GM21786 (cell line): Measurements from ENCODE around the gene NELL1.

Experiments
- ATAC-seq: cut with Tn5 transposase; IDR thresholded peaks from one replicate; pipeline ENCODE4 v1.9.1; 2021; ENCODE audit not compliant: unreplicated experiment

The NELL1 gene

DNA sequence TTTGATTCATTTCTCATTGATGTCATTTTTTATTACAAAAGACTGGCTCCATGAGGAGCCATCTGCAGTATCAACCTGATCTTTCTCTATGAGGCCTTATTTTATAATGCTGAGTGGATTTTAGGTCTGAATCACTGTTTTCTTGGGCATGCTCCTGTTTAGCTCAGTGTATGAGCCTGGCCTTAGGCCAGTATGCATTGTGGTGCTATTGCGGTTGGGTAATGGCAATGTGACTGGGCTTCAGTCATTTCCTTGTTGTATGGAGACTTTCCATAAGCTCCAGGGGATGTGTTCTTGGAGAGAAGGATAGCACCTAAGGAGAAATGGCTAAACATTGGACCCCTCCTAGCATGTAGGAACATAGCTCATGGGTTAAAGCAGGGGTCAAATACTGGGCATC, 293.2 kb downstream of the NELL1 start:
- no peak for ATAC-seq

DNA sequence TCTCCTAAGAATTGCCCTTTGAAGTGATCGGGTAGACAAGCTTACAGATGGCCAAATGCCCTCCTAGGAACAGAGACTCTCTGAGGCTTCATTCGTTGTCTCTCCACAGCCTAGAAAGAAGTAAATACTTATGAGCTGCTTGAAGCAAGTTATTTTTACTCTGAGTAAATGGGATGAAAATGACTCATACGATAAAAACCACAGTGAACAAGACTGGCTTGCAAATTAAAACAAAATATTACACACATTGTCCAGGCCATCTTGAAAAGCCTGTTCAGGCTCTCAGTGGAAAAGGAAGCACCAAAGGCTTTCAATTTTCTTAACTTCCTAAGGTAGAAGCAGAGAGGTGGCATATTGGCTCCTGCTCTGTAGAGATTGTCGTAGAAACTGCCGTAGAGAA, 294.2 kb downstream of the NELL1 start:
- ATAC-seq: no peak

DNA sequence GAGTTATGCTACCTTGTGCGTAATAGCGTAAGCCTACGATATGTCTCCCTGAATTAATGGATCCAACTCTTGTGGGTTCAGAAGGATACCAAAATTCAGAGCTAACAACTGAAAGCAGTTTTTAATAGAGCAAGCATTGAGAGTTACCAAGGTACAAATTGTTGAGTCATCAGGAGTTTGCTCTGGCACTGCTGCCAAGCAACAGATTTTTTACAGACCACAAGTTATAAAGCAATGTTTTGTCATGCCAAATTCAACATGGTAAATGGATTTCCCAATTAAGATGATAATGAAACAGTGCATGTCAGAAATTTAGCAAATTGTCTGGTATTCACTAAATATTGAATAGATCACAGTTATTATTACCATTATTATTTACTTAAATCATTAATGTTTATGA, 295.6 kb downstream of the NELL1 start:
- ATAC-seq: no peak

DNA sequence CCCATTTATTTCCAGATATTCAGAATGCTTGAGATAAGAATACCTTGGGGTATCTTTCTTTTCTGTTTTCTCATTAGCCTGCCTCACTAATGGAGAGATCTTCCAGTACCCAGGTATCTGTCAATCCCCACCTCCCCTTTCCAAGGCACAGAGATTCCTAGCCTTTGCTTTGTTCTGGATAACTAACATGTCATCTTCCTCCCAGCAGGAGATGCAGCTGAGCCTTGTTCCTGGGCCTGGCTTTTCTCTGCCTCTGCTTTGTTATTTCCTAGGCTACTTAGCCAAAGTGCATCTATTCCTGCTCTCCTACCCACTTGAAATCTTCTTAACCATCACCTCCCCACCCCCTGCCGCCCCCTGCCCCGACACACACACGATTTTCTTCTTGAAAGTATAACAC, 297.1 kb downstream of the NELL1 start:
- no peak for ATAC-seq

DNA sequence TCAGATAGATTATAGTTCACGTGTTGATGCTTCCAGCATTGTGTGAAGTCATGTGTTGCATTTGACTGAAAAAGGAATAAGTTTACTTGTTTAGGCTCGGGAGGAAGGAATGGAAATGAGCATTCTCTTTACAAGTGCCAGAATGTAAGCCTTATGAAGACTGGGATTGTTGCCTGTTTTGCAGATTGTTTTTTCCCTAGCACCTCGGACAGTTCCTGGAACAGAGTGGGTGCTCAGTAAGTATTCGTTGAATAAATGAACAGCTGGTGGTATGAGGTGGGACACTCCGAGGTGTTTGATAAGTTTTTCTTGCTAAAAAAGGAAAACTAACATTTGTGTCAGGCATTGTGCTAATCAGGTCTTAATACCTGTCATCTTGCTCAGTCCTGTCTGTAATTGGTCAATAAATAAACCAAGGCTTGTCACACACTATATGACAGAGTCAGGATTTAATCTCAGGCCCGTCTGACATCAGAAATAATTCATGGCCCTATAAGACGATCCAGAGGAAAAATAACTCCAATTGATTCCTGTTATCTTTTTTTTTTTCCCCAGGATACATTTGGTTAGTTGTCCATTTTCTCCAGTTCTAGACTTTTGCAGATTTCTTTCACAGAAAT, 304.7 kb downstream of the NELL1 start:
- ATAC-seq: no peak

DNA sequence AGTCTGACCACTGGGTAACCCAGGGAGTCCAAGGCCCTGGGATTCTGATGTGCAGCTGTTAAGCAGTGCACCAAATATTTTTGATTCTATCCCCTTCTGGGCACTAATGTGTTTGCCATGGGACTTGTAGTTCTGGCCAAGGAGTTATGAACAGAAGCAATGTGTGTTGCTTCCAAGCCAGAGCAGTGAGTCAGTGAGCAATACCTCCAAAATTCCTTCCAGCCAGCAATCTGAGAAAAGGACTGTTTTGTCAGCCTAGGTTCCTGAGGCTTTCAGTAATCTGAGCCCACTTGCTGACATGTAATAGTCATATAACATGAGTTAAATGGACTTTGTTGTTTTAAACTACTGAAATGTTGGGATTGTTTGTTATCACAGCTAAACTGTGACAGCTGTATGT, 311.4 kb downstream of the NELL1 start:
- ATAC-seq: no peak

DNA sequence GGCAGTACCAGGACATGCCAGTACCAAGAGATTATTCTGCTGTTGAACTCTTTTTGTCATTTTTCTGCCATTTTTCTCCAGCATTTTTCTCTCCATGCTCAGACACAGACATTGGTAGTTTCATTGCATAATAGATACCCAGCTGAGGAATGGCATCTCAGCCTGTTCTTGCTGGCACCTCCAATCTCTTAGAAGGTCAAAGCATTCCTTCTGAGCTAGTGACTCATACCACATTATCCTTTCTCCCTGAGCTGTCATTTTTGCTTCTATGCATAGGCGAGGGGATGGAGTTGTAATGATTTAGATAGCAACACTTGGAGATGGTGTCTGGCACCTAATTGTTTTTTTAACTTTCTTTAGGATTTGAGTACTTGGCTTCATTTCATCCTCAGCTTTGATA, 321.1 kb downstream of the NELL1 start:
- no peak for ATAC-seq

DNA sequence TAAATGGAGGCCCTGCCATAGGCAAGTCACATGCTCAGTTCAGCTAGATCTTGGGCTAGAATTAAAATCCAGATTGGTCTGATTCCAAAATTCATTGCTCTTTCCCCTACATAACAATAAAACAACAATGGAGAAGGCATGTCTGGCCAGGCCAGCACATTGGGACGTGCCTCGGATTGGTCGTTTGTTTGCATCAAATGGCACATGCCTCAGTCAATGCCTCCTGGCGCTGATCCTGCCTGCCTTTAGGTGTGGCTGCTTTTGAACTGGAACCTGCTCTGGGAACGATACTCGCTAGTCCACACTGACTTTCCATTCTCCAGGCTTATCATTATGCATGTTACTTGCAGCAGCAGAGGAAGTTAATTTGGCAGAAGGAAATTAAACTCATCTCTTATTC, 322.1 kb downstream of the NELL1 start:
- ATAC-seq: no peak

DNA sequence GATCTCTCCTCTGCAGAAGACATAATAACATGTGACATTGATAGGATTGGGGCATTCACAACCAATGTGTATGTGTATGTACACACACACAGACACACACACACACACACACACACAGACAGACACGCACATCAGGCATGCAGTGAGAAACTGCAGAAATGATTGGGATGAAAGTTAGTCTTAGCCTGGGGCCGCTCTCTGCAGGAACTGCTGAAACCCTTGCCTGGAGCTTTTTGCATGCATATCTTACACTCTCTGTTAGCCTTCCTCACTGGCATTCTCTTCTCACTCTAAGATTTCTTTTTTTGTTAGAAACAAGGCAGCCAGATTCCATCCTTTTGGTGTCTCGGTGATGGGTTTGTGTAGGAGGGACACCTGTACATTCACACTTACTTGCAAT, 337.9 kb downstream of the NELL1 start:
- ATAC-seq: no peak

DNA sequence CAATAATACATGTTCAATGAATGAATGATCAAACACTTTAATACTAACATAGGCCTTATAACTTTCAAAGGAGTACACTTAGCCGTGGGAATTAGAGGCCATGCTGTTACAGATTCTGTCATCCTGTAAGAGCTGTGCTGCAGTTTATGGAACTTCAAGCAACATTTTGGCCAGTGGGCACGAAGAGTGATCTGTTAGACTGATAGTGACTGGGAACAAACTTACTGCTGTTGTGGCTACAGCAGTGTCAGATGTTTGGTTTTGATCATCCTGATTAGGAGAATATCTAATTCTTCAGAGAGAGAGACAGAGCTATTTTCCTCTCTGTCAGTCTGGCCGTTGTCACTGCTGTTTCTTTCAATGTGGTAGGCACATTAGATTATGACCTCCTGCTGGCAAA, 348.9 kb downstream of the NELL1 start:
- no peak for ATAC-seq

DNA sequence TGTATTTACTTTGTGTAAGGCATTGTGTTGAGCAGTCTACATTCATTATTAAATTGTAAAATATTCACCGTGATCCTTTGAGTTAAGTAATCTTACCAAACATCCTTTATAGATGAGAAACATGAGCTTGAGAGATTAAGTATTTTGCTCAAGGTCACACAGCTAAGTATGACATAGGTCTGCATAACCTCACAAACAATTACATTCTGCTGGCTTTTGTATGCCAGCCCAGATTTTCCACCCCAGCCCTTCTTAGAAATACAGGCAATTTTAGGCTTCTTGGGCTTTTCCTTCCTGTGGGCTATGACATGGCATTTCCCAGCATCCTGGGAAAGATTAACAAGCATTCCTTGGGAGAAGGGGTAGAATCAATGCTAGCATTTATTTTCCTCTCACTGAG, 357.3 kb downstream of the NELL1 start:
- no peak for ATAC-seq

DNA sequence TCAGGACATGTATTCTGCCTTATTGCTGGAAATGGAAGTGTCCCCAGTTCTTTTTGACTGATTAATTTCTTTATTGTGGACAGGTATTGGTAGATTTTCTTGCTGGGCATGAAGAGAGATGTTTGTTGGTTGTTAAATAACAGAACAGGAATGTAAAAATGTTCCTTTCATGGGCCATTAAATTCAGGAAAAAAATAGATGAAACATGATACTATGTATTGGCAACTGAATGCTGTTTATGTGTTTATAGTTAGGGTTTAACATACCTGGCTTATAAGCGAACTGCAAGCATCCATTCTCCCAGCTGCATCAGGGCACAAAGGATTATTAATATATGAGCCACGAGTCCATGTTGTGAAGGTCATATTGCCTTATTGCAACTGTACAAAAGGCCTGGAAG, 368.5 kb downstream of the NELL1 start:
- ATAC-seq: no peak

DNA sequence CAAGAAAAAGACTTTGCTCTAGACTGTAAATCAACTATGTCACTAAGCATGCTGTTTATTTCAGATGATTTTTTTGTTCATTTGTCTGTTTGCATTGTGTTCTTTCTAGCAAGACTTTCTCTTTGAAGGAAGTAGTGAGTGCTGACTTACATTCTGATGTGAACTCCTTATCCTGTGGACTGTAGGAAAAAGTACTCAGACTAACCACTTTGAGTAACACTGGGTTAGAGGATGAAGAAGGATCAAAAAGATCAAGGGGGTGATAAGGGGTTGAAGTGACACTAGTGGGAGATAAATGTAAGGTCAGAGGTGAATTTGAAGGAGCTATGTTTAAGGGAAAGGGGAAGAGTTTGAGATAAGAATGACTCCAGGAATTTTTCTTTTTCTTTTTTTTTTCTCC, 369.4 kb downstream of the NELL1 start:
- no peak for ATAC-seq

DNA sequence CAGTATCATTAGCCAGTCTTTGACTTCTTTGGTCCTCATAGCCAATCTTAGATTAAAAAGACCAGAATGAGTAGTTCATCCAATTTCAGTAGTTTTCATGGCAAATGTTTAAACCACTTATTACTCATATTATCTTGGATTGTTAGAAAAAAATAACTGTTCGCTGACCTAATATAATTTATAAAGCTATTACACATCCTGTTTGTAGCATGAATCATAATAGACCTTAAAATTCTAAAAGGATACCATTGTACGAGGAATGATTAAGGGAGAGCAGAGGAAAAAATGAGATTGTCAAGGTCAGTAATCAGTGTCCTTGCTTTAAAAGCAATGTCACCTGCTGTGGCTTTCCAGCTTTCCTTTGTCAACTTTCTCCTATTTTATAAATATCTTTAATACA, 371.2 kb downstream of the NELL1 start:
- no peak for ATAC-seq

DNA sequence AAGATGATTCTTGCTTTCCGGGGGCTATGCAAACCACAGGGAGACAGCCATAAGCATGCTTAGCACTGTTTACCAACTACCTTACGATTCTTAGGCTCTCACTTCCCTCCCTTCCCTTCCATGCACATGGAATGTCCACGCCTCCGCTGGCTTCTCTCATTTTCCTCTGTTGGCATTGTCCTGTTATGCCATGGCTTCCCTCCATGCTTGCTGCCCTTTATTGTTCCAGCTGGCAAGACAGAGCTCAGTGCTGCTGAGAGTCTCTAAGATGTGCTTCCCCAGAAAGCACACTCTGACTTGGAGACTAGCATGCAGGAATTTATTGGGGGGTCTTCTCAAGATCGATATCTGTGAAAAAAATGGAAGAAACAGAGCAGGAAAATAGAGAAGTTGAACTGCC, 379.2 kb downstream of the NELL1 start:
- no peak for ATAC-seq

DNA sequence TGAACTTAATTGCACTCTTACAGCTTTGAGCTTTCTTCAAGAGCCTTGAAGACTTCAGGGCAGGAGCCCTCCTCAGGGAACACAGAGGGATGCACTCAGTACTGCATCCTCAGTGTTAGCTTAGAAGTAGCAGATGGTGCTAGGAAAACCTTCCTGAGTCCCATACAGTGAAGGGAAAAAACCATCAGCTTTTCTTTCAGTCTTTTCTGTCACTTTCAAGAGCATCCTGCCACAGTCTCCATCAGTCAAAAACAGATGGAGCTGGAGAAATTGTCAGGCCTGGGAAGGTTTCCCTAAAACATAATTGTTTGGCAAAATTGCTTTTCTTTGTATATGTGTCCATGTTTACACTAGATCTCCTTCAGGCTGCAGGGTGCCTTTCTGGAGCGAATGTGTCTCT, 384.1 kb downstream of the NELL1 start:
- ATAC-seq: no peak

DNA sequence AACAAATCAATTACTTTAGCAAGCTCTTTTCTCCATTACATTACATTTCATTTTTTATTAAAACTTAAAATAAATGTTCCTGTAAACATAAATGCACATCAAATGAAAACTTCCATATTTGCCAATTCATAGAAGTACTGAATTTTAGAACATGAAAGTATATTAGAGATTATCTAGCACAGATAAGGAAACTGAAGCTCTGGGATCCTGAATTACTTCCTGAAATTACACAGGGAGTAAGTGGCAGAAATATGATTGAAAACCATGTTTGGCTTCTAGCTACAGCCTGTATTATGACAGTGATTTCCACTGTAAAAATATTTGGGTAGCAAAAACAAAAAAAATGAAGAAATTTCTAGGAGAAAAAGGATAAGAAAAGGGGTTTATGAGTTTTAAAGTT, 387.3 kb downstream of the NELL1 start:
- no peak for ATAC-seq

DNA sequence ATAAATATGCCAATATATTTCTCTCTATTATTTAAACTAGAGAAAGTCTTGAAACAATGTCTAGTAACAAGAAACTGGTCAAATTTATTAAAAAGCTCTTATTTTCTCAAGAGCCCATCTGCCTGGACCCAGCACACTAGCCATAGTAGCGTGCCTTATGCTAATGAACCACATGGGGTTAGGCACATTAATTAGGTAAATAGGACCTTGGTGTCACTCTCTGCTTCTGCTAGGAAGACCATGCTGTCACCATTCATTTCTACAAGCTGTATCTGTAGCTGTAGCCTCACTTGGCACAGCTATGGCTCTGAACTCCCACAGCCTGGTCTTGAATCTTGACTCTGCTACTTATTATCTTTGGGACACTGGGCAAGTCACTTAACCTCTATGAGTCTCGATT, 390.5 kb downstream of the NELL1 start:
- no peak for ATAC-seq

DNA sequence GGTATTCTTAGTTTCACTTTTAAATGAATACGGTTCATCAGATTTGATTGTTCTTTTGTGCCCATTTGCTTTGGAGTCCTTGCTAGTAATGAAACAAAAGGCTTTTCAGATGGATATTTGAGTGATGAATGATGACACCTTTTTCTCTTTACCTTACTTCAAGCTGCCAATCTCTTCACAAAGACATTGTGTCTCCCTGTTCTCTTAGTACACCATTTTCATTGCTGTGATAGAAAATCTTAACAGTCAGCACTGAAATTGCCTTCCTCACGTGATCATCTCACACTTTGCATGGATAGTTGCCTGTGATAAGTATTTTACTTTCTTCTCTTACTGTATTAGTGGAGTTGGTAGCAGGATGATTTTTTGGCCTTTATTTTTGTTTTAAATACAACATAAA, 396.6 kb downstream of the NELL1 start:
- ATAC-seq: no peak

DNA sequence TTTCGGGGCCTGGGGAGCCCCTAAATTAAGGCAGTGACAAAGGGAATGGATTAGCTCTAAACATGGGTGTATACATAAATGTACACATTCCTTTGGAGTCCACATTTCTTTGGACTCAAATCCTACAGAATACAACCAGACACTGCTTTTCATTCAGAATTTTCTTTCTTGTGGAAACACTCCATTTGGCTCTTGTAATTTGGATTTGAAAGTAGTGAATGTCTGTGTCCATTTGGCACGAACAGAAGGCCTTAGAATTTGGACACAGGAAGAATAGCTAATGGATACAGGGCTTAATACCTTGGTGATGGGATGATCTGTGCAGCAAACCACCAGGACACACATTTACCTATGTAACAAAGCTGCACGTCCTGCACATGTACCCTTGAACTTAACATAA, 399.5 kb downstream of the NELL1 start:
- ATAC-seq: no peak

DNA sequence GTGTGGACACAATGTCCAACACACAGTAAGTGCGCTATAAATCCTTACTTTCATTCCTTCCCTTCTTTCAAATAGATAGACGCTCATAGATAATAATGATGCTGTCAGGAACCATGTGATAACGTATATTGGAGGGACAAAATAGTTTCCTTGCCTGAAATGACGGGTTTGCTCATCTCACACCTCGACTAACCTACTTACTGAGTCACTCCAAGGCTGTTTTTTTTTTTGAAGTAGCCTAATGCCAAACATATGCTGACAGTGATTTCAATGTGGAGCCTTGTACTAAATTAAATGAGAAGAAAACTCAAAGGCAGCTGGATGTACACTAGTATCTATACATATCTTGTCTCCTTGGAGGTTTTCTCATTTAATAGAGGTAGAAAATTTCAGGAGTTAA, 400.5 kb downstream of the NELL1 start:
- no peak for ATAC-seq

DNA sequence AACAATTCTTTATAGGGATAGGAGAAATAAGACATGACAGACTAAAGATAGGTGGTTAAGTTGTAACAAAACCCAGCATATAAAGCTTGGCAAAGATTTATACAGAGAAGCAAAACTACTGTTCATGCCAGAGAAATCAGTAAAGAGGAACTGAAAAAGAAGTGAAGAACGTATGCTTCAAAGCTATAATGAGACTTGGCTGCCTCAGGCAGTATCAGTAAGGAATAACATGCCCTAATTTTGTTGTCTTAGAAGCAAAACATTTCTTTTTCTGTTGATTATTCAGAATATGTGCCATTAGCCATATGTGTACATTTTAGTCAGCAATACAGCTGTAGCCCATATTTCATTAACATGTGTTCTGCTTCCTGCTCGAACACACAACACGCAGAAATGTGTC, 403.2 kb downstream of the NELL1 start:
- peak; percentile 79 for ATAC-seq

DNA sequence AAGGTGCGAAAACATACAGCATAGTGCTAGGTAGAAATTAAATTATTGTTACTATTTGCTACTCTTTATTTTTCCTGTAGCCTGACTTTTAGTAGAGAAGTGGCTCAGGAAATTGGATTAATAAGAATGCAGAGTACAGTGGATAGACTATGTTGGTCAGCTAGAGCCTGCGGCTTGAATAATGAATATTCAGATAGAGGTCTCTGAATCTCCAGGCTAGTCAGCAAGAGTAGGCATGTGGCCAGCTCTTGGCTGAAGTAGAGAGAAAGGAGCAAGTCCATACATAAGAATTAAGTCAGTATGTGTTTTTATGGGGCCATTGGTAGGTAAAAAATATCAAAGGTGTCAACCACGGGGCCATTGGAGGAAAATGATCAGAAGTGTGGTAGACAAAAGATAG, 413.5 kb downstream of the NELL1 start:
- ATAC-seq: no peak

DNA sequence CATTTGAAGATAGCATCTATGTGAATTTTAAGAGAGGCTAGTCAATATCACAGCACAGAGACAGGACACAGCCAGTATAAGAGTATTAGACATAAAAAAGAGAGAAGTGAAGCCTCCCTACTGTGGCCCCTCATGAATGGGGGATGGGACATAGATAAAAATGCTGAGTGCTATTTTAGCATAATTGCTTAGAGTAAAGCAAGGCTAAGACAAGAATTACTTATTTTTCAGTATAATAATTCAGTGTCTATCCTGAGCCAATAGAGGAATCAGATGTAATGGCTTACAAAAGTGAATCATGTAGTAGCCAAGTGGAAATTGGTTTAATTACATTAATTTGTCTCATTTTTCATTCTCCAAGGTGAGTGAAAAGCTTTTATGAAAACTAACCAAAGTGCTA, 419.5 kb downstream of the NELL1 start:
- no peak for ATAC-seq
